Stimulated activated naive CD4-positive, alpha-beta T cell treated with Interleukin-2 at 50 U/mL for 16 hours (primary cell): ENCODE measurements around the gene GSTM4.

Experiments used
- DNase-seq: peaks from one replicate; lab custom pipeline; 2025; lab: John Stamatoyannopoulos, UW

Gene GSTM4

GRCh38 chr1:109625176-109625575 lies 30.7 kb upstream of the GSTM4 start:
- DNase-seq, result no peak

GRCh38 chr1:109625601-109626560 lies 30.0 kb upstream of the GSTM4 start:
- DNase-seq, result no peak

- DNase-seq, result no peak
These were observed 29.1 kb upstream of the GSTM4 start for GRCh38 chr1:109626682-109627408.

- DNase-seq, result no peak
These were observed 28.1 kb upstream of the GSTM4 start for GRCh38 chr1:109627692-109628399.

- DNase-seq, result no peak
These were observed 27.2 kb upstream of the GSTM4 start for GRCh38 chr1:109628540-109629321.

- DNase-seq, result no peak
These were observed 26.4 kb upstream of the GSTM4 start for GRCh38 chr1:109629372-109630030.

GRCh38 chr1:109630081-109630897 lies 25.6 kb upstream of the GSTM4 start:
- DNase-seq, result peak; percentile 34

GRCh38 chr1:109630898-109631512 lies 24.9 kb upstream of the GSTM4 start:
- DNase-seq, result no peak

- DNase-seq, result no peak
These were observed 24.1 kb upstream of the GSTM4 start for GRCh38 chr1:109631513-109632505.

GRCh38 chr1:109632671-109633346 lies 23.1 kb upstream of the GSTM4 start:
- DNase-seq, result no peak

GRCh38 chr1:109634292-109634691 lies 21.6 kb upstream of the GSTM4 start:
- no peak for DNase-seq

GRCh38 chr1:109634771-109635750 lies 20.8 kb upstream of the GSTM4 start:
- DNase-seq, result peak; percentile 9

GRCh38 chr1:109635862-109636200 lies 20.1 kb upstream of the GSTM4 start:
- DNase-seq, result no peak

GRCh38 chr1:109636201-109636952 lies 19.5 kb upstream of the GSTM4 start:
- DNase-seq, result no peak

- DNase-seq, result no peak
These were observed 18.5 kb upstream of the GSTM4 start for GRCh38 chr1:109637446-109637845.
